LoVo (cell line): Measurements from ENCODE around the gene PRKCZ.

Experiments used
- DNase-seq: peaks from one replicate; pipeline ENCODE4 v3.0.0-alpha.2; 2016; ENCODE audit warnings: low spot score

PRKCZ gene

DNA sequence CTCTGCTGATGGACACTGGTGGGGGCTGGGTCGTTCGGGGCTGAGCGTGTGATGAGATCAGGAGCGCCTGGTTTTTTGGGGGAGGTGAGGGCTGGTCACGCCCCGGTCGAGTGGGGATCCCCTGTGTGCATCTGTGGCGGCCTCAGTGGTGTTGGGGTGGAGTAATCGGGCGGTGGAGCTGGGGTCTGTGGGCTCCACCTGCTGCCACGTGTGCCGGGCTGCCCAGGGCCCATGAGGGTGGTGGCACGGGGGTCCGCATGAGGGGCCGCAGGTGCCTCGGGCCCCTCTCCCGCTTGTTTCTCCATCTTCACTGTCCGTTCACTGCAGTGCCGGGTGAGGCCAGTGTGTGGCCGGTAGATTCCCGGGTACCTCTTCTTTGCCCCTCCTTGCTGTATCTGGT lies 17.2 kb downstream of the PRKCZ start:
- DNase-seq: no peak

DNA sequence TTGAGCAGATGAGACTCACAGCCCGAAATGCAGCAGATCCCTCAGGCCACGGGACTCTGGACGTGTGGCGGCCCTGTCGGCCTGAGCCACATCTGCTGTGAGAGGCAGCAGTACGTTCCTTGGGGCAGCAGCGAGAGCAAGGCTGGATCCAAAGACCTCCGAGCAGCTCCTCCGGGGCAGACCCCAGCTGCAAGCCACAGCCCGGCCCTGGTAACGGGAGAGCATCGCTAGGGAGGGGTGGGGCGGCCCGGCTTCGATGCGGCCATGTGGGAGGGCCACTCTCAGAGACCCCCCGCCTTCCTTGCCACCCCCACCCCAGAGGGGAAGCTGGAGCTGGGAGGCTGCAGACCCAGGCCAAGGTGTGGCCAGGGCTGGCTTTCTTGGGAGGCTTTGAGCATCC lies 17.8 kb downstream of the PRKCZ start:
- no peak for DNase-seq

DNA sequence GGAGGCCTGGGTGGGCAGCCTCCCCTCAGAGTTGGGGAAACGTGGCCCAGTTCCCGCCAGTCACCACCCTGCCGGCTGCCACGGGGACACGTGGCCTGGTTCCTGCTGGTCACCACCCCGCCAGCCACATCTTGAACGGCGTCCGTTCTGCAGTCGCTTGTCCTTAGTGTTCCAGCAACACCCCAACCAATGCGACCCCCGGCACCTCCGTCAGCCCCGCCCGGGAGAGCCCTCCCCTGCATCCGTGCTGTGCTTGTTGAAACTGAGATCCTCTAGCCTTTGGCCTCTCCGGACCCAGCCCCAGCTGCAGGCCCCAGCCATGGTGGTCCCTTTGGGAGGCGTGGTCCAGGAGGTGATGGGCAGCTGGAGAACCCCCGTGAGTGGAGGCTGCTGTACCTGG lies 18.7 kb downstream of the PRKCZ start:
- no peak for DNase-seq

DNA sequence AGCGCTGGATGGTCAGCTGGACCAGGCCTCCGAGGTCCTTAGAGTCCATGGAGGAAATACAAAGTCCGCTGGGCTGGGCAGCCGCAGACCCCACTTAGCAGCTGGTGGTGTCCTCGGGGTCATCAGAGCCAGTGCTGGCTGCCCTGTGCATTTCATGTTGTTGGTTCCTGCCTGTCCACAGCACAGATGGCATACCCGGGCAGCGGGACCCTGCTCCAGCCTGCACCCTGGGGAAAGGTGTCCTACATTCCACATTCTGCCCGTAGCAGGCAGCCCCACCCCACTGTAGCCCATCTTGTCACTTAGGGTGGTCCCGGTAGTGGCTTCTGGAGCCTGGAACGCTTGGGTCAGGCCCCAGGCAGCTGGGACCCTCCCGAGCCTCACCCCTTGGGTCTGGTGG lies 19.8 kb downstream of the PRKCZ start:
- DNase-seq: no peak

DNA sequence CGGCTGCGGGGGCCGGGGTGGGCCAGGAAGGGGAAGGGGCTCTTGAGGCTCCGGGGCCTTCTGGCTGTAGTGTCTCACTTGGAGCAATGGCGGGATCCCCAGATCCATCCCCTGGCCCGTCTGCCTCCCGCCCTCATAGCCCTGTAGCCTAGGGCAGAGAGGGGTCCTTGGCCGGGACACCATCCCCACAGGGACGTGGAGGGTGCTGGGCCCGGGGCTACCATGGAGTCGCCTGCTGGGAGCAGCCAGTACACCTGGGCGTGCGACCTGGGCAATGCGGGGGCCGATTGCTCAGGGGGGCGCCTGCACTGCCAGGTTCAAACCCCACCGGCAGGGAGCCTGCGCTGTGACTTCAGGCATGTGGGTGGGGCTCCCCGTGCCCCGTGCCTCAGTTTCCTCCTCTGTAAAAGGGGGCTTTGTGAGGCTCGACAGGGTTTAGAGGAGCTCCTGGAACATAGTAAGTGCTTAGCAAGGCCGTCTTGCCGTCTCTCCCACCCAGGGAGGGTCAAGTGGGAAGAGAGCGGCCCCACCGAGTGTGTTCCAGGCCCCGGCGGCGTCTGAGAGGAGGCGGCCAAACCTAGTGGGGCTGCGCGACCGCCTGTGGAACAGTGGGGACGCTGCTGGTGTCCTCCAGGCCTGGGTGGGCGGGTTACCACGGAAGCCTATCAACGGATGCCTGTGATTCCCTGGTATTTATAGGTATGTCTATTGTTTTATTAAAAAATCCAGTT lies 20.8 kb downstream of the PRKCZ start:
- DNase-seq: no peak

DNA sequence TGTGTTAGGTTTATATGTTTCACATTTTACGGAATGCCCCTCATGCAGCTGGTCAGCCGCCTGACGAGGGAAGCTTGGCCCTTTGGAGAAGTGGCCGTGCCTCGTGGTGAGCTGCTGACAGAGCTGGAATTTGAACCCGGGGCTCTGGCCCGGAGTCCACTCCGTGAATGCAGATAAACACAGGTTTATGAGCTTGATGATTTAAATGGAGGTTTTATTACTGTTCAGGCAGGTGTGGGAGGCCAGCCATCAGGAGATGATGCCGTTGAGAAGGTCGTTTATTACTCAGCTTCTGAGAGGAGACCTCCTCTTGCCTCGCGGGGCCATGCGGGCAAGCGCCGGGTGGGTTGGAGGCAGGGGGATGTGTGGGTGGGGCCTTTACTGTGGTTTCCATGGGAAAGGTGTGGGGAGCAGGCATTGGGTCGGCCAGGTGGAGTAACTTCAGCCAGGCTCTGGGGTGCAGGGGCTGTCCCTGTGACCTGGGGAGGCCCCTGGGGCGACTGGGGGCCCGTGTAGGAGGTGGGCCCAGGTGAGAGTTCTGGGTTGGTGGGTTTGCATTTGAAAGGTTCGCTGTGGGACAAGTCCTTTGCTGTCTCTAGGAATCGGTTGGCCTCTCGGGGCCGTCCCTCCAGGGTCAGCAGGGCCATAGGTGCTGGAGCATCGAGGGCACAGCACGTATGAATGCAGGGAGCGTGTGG lies 22.0 kb downstream of the PRKCZ start:
- DNase-seq: no peak

DNA sequence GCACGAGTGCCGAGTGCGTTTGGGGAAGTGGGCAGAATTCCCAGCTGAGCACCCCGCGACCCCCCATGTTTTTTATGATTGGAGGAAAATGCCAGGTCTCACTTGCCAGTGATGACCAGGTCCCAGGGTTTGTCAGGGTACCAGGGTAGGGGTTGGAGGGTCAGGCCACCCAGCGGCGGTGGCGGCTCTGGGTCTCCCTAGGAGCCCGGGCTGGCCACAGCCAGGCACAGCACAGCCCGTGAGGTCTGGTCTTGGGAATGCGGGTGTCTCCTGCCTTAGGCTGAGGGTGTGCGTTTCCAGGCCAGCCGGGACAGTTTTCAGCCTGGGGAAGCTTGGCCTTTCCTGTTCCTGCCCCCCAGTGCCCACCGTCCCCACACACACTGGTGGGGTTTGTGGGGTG lies 22.7 kb downstream of the PRKCZ start:
- DNase-seq: no peak

DNA sequence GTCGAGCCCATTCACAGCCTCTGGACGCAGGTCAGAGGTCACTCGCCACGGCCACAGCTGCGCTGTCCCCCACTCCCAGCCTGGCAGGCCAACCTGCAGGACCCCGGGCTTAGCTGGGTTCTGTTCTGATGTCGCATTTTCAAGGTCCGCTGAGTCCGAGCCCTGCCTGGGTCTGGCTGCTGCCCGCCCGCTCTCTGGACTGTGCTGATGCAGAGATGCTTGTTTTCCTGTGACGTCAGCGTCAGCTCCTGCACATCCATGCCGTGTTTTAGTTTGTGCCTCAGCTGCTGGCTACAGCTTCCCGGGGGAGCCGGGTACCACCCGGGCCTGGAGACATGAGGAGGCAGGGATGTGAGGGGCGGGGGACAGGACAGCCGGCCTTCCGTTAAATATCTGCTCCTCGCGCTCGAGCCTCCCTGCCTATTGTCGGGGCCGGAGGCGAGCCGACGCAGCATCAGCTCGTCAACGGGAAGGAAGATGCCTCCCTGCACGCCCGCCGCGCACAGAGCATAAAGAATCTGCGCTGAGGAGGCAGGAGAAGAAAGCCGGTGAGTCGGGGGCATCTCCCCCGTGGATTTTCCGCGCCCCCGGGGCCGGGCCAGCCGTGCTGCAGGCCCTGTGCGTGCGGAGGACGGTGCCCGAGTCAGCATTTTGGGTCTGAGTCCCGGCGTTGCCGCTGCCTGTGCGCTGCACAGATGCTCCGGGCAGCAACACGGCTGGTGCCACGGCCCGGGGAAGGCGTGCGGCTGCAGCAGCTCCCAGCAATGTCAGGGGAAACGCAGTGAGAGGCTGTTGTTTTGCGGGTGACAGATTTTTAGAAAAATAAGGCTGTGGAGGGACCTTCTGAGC lies 23.4 kb downstream of the PRKCZ start:
- DNase-seq: no peak

DNA sequence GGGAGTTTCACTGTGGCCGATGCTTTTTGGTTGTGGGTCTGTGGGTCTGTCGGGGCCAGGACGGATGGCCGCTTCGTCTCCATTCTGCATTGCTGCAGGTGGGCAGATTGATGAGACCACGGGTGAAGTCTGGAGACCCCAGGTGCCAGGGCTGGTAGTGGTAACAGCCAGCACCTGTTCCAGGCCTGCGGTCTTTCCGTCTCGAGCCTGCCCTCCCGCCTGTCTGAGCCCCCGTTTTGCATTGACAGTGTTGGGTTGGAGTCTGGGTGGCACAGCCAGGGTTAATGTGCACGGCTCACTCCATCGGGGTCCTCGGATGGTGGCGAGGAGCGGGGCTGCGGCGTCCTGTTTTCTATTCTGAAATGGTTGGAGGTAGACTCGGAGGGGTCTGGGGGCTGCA lies 24.2 kb downstream of the PRKCZ start:
- DNase-seq: no peak

DNA sequence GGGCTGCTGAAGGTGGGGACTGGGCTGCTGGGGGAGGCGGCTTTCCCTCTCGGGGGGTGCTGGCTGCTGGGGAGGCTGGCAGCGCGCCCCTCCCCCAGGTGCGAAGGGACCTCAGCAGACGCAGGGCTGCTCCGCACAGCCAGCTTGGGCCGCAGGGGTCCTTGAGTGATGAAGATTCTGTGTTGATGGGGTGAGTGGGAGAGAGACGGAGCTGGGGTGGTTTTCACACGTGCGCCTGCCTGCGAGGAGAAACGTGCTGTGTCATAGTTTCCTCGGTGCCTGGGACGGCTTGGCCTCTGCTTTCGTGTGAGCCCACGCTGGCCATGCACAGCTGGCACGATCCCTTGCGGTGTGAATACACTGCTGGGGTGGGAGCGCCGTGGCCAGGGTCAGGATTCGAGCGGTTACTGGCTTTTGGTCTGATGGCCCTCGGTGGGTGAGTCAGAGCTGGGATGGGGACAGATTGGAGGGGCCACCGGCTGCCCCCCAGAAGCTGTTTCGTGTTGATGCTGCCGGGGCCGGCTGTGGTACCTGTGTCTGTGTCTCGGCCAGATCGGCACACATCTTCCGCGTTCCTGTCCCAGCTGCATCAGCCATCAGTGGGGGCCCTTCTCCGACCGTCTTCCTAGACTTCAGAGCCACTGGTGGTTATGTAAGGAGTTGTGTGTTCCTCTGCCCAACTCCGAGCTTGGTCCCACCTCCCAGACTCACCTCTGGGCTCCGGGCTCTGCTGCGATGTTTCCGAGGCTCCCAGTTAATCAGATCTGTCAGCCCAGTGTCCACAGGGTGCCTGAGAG lies 24.9 kb downstream of the PRKCZ start:
- DNase-seq: no peak

DNA sequence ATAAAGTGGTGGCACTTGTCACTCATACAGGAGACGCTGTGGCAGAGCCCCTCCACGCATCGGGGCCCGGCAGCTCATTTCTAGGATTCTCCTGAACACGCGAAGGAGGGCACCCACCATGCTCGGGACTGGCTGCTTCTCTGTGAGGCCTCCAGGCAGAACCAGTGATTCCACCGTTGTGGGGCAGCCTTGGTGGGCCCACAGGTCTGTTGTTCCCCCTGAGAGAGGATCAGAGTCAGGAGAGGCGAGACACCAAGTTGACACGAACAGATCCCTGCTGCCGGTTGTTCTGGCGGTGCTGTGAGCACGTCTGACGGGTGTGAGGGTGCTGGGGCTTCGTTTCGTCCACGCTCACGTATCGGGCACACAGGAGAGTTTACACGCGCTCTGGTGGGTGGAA lies 26.6 kb downstream of the PRKCZ start:
- DNase-seq: no peak

DNA sequence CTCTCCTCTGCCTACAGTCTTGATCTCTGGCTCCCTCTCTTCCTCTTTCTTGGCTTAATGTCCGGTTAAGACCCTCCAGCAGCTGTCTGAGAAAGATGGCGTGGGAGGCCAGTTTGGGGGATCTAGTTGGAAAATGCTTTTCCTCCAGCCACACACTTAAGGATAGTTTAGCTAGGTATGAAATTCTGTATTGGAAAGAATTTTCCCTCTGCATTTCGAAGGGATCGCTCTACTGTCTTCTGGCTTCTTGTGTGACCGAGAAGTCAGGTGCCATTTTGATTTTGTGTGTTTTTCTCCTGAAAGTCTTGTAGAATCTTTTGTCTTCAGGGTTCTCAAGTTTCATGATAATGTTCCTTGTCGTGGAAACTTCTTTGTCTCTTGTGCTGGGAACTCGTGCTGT lies 28.0 kb downstream of the PRKCZ start:
- no peak for DNase-seq

DNA sequence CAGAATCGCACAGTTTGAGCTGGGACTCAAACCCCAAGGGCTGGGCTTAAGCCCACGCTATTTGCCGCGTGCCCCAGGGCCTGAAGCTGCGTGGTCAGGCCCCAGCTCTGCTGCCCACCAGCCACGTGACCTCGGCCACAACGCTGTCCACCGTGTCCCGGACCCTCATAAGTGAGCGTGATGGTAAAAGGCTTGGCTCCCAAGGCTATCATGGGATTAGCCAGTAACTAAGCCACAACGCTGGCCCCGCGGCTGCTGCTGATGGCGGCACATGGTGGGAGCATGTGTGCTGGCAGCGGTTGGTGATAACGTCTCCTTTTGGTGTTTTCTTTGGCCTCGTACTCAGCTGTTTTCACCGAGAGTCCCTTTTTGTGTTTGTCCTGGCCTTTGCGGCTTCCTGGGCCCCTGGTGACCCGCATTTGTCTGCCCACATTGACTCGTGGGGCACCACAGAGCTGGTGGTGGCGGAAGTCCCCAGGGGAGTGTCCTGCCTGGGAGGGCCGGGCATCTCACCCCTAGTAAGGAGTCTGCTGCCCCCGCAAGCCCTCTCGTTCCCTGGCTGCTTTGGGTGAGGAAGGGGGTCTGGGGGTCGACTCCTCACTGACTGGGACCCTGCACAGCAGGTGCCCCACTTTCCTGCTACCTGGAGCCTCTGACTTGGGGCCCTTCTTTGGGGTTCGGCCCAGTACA lies 29.3 kb downstream of the PRKCZ start:
- DNase-seq: no peak

DNA sequence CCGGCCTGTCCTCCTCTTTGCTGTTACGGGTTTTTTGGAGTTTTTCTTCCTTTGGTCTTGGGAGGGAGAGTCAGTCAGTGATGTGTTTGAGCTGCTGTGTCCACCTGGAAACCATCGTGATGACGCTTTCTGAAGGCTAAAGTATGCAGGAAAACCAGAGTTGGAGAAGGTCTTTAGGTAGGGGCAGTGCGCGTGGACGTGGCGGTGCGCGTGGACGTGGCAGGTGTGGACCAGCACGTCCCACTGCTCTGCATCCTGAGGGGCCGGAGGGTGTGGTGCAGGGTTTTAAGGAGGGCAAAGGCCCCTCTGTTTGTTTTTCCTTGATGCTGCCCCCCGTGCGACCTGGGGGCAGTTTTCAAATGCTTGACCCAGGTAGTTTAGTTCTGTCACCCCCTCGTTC lies 29.9 kb downstream of the PRKCZ start:
- DNase-seq: no peak

DNA sequence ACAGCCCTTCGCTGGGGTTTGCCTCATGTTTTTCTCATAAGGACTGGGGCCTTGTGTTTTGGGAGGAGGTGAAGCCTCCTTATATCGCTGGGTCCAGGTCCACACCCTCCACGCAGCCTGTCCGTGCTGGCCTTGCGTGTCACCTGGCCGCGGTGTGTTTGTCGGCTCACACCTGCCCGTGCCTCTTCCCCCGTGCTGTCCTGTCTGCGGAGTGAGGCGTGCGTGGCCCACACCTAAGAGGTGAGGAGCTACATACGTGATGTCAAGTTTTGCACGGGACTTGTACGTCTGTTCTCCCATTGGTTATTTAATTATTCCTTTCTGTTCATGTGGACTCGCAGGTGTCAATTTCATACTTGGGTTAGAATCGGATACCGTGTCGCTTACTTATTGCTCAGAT lies 30.7 kb downstream of the PRKCZ start:
- DNase-seq: no peak

DNA sequence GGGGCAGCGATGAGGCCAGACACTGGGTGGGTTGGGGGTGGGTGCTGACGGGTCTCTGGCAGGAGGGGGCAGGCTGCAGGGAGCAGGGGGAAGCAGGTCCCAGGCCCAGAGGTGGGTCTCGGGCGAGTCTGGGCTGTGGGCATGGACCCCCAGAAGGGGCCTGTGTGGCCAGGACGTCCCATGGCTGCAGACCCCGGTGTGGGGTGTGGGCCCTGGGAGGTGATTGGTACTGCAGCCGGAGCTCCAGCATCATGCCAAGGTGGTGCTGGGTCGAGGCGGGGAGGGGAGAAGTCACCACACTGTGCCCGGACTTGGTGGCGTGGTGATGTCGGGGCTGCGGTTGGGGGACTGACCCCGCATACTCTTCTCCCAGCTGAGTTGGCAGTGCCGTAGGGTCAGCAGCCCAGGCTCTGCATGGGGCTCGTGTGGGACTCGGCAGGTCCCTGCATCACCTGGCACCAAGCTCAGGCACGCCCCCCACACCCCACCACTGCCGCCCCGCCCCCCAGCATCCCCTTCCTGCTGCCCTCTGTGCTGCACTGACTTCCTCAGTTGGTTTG lies 31.2 kb downstream of the PRKCZ start:
- DNase-seq: no peak

DNA sequence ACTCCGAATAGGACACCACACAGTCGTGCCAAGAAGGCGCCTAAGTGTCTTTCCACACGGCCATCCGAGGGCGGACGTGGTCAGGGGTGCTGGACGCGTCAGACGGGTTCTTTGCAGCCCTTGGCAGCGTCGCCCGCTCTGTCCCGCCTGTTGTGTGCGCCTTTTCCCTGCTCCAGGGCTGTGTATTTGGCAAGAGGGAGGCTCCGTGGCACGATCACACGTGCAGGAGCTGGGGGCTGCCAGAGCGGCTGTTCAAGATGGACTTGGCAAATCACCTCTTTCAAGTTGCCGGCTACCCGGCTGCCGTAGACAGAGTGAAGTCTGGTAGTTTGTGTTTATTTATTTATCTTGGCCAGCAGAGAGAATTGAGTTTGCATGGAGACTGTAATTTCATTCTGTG lies 31.9 kb downstream of the PRKCZ start:
- DNase-seq: no peak

DNA sequence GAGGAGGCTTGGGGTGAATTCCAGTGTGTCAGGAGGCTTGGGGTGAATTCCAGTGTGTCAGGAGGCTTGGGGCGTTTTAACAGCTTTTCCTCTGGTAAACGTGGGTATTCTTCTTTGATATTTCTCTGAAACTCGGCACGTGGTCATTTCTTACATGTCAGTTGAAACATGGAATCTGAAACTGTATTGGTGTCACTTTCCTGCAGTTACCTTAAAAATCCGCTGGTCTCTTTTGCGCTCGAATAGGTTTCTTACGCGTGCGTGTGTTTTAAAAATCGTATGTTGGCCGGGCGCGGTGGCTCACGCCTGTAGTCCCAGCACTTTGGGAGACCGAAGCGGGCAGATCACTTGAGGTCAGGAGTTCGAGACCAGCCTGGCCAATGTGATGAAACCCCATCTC lies 33.5 kb downstream of the PRKCZ start:
- no peak for DNase-seq

DNA sequence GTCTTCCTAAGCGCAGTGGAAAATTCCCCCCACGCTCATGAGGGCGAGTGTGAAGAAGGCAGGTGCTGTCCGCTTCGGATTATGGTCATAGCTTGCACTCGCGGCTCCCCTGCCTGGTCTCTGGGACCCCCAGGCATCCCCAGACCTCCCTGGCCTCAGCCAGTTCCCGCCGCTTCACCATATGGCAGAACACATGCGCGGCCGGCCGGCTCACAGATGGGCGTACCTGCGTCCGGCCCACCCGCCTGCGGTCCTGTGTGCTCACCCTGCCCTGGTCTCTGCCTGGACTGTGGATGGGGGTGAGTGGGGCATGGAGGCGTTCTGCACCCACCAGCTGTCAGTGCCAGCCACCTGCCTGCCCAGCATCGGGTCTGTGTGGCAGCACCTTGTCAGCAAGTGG lies 34.1 kb downstream of the PRKCZ start:
- no peak for DNase-seq

DNA sequence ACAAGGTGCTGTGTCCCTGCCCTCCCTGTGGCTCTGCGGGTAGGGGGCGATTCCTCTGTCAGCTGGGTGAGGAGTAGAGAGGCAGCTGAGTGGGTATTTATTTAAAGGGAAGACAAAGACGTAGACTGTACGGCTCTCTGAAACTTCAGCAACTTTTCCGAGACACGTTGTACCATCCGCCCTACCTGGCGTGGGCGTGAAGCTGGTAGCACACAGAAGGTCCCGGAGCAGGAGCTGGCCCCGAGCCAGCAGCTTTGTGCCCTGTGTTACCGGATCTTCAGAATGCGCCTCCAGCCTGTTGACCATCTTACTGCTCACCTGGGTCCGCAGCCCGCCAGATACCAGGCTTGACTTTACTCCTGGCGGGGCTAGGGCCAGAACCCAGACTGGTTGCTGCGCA lies 34.9 kb downstream of the PRKCZ start:
- no peak for DNase-seq

DNA sequence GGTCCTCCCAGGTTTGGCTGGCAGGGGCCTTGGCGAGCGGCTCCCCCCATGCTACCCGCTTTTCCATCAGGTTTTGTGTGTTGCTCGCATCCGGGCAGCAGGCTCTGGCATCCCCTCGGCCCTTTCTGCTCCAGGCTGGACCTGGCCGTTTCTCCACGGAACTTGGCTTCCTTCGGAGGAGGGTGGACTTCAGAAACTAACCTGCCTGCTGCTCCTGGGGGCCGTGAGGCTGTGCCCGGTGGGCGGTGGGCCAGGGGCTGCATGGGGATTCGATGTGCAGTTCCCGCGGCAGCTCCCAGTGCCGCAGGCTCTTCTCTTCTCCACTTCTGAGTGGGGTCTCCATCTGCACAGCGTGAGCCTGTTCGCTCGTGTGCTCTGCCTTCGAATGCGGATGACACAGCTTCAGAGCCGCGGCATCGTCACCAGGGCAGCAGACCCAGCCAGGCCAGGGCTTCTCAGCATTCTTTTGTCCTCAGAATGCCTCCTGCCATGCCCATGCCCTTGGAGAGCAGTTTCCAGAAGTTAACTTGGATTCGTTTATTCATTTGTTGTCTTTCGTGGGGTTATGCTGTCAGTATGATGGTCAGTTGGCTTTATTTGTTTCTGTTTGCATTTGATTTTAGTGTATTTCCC lies 36.4 kb downstream of the PRKCZ start:
- DNase-seq: no peak
